Lung microvascular endothelial cell (primary cell): Measurements from ENCODE around the gene FCN1. TPM values are rescaled to one million over a fixed set of nuclear protein-coding genes. Genes with fewer than 3 reads are reported as not detected.
"Not testable (repeated sequence)": the region's sequence is repeated elsewhere in the genome, so short reads cannot be mapped to it uniquely, and the experiment has no call there.

Experiments
- DNase-seq, 2 donors: peaks; one replicate each; pipeline versions ENCODE4 v3.0.0 to v3.0.0-alpha.2; 2010; ENCODE audit warnings: low read depth in 2 of 2
- total RNA-seq: library from RNA; depleted of rRNA; stranded (reverse); fragments of >200 nt; gene quantifications from 2 replicates; pipeline ENCODE4 v1.2.1, GENCODE V29; 2014

The FCN1 gene
- total RNA-seq, 1 donor from 2014 or later, result not detected

DNA sequence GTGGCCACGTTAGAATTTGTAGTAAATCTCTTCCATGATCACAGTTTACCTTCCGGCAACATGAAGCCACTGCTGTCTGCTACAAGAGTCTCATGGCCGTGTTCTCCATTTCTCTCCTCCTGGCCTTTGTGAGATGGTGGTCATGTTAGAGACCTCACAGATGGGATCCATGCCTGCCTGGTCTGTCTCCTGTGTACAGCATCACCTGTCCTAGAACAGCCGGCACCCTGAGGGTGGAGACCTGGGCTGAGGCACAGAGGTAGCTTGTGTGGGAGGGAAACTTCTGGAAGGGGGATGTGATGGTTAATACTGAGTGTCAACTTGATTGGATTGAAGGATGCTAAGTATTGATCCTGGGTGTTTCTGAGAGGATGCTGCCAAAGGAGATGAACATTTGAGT, 40.2 kb downstream of the FCN1 start:
- DNase-seq, result no peak

DNA sequence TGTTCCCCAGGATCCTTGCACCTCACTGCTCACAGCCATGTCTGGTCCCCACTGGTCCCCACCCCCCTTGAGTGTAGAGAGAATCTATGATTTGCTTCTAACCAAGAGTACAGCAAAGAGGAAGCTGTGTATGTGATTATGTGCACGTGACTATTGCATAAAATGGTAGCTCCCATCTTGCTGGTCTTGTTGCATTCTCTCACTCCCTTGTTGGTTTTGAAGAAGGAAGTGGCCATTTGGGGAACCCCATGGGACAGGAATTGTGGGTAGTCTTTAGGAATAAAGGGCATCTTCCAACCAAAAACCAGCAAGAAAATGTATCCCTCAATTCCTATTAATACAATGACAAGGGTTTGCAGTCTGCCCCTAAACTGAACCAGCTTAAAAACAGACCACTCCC, 42.3 kb downstream of the FCN1 start:
- no peak for DNase-seq

DNA sequence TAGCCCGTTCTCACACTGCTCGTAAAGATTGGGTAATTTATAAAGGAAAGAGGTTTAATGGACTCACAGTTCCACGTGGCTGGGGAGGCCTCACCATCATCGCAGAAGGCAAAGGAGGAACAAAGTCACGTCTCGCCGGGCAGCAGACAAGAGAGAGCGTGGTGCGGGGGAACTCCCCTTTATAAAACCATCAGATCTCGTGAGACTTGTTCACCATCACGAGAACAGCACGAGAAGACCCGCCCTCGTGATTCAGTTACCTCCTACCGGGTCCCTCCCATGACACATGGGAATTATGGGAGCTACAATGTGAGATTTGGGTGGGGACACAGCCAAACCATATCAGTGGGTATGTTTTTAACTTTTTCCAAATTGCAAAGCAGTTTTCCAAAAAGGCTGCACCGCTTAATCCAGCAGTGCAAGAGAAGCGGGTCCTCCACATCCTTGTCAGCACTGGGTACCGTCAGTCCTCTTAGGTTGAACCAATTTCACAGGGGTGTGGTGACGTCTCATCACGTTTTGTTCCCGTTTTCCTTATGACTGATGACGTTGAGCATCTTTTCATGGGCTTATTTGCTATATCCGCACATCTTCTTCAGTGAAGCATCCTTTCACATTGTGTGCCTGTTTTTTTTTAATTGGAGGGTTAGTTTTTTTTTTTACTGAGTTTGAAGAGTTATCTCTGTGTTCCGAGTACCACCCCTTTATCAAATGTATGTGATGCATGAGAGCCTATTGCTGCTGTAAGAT, 45.1 kb downstream of the FCN1 start:
- DNase-seq, result no peak

DNA sequence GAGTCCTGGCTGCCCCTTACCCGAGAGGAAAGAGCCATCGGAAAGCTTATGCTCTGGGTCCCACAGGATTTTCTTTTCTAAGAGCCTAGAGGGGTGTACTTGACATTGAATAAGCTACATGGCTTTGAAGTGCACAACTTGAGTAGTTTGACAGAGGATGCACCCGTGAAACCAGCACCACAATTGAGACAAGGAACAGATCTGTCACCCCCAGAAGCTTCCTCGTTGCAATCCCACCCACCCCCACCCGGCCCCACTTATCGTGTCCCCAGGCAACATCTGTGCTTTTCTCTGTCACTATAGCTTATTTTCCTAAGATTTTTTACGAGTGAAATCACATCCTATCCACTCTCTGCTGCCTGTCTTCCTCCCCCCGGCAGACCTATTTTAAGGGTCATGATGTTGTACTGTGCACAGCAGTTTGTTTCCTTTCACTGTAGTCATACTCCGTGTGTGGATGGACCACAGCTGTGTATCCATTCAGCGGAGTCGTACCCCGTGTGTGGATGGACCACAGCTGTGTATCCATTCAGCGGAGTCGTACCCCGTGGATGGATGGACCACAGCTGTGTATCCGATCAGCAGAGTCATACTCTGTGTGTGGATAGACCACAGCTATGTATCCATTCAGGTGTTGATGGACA, 45.9 kb downstream of the FCN1 start:
- no peak for DNase-seq

DNA sequence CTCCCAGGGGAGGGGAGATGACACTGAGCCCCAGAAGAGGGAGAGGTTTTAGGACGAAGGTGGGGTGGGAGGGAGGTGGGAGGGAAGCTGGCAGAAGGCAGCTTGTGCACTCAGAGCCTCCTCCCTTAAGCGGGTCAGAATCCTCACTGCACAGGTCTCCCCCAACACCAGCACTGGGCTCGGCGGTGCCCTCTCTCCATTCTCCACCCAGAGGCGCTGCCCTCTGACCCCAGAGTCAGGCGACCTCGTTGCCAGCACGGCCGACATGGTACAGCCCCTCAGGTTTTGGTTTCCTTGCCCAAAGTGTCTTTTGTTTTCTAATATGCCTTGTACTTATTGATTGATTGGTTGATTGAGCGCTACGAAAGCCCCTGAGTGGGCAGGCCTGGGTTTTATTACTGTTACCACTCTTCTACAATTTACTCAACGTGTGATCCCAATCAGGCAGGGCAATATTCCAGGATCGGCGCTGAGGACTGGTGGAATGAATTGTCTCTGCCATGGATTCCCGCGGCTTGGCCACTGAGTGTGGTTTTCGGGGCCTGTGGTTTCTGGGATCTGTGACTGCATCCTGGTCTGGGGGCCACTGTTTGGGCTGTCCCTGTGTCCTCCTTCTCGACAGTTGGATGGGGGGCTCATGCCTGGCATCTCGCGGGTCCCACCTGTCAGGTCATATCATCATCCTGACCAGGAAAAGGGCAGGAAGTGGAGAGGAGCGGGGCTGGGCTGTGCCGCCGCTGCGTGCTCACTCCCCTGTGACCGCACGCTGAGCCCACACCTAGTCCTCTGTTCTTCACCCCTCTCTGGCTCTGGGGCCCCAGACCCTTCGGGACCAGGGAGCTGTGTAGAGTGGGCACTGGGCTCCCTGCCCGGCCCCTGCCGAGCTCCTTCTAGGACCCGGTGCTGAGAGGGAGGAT, 46.7 kb downstream of the FCN1 start:
- no peak for DNase-seq

DNA sequence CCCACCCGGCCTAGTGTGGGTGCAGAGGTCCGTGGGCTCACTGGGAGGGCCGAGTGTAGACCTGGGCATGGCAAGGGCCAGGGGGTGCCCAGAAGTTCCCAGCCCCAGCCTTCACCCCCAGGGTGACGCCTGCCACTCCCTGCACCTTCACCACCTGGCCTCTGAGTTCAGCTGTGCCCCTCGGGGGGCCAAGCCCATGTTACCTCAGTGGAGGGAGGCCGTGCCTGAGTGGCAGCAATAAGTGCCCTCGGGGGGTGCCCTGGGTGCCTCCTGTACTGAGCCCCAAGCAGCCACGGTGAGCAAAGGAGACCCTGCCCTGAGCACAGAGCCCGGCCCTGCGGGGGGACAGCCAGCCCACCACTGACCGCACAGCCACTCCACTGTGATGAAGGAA, 47.4 kb downstream of the FCN1 start:
- no peak for DNase-seq

DNA sequence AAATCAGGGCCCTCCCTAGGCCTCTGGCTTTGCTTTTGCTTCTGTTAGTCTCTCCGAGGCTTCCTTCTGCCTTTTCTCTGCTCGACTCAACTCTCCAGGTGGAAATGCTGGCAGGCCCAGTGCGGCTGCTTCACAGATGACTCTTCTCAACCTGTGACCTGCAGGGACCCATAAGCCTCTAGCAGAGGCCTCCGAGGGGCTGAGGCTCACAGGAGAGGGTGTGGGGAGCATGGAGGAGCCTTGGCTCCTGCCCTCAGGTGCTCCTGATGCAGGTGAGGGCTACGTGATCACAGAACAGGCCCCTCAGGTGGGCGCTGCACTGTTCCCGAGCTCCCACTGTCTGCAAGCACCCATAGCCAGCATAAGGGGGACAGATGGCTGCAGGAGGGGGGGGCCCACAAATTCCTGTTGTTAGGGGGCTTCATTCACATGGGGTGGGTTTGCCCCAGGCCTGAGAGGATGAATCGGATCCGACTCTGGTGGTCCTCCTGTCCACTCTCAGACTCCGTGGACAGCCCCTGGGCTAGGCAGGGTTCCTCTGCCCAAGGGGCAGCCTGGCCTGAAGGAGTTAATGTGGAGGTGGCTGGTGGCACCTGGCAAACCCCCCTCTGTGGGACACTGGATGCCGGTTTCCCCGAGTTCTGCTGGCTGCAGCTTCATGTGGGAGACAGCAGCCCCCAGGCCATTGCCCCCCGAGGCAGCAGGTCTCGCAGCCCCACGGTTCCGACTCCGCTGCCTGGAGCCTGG, 48.0 kb downstream of the FCN1 start:
- no peak for DNase-seq

DNA sequence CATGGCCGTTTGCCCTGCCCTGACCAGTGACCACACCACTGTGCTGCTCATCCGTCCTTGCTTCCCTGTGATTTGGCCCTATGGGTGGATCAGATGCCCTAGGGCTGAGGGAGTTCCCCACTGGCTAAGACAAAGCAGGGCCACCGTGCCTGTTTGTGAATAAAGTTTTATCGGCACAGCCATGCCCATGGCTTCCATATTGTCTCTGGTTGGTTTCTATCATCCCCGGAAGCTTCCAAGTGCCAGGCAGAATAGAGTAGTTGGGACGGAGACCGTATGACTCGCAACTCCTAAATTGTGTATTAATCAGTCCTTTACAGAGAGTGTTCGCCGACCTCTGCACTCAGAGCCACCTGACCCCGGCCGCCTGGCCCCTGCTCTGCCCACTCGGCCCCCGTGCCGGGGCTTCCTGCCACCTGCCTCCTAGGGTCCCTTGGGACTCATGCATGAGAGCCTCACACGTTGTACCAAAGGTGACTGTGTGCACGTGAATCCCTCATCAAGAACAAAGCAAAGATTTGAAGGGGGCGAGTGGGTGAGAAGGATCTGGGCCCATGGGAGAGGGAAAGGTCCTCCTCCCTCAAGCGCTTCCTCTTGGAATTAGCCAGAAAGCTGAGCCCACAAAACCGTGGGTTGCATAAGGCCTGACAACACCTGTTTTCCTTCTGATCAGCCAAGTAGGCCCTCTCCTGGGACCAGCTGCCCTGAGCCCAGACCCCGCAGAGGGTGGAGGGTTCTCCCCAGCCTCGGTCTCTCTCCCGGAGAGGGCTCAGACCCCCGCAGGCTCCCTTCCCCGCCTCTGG, 48.8 kb downstream of the FCN1 start:
- no peak for DNase-seq

DNA sequence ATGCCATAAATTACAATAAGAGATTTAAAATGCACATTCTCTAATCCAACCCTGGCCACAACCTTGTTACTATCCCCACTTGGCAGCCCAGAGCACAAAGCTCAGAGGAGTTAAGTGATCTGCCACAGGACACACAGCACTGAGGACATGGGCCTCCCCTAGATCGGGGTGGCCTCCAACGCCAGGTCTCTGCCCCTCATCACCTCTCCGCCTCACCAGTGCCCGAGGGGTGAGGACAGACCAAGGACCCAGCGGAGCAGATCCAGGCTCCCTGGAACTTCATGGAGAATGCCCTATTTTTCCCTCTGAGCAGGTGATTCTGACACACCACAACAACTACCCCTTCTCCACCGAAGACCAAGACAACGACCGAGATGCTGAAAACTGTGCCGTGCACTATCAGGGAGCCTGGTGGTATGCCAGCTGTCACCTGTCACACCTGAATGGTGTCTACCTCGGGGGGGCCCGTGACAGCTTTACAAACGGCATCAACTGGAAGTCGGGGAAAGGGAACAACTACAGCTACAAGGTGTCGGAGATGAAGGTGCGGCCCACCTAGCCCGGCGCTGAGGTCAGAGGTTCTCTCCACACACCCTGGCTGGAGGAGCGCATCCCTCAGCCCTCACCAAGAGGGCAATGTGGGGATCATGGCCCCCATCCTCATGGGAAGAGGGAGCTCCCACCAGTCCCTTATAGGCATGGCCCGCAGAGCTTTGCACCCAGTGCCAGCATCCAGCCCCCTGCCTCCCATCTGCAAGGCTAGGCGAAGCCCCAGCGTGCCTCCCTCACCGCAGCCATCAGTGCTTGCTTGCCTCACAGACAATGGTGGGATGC, 49.6 kb downstream of the FCN1 start:
- no peak for DNase-seq

DNA sequence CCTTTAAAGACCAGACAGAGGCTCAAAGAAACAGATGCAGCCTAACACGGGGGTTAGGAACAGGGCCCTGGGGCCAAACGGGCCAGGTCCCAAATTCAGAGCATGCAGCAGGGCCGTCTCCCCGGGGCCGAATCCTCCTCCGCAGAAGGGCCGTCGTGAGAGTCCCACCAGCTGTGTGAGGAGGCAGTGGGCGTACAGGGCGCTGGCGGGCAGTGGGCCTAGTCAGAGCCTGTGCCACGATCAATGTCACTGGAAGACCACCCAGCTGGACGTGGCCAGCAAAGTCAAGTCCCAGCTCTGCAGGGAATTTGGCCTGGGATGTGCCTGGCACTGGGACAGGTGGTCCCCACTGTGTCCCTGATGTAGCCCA, 52.9 kb downstream of the FCN1 start:
- no peak for DNase-seq

DNA sequence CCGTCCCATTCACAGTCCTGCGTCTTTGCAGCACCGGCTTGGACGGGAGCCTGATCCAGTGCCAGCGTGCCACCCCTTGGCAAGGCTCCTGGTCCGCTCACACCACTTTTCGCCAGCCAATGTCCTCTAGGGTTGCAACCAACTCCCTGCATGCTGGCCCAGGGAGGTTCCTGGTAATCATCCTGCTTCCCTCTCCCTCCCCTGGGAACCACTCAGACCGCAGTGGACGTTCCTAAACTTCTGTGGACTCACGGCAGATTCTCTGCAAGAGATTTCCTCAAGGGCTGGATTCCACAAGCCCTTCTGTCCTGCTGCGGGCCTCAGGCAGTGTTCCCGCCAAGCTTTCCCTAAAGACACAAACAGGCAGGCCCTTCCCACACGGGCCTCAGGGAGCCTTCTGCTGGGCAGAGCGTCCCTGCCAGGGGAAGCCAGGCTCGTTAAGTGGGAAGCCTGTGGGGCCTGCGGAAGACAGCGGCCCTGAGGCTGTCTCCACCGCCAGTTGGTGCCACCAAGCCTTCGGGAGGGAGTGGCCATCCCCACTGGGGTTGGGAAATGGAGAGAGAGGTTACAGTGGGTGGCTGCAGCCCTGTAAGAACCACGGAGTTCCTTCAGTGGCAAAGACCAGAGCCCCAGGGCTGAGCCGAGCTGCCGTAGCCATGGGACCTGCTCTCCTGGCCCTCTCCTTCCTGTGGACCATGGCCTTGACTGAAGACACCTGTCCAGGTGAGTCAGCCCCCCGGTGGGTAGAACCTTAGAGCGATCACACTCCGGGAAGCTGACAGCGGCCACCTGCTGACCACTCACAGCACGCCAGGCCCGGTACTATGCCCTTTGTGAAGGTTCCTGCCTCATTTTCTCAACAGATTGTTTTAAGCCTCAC, 53.5 kb downstream of the FCN1 start:
- no peak for DNase-seq

DNA sequence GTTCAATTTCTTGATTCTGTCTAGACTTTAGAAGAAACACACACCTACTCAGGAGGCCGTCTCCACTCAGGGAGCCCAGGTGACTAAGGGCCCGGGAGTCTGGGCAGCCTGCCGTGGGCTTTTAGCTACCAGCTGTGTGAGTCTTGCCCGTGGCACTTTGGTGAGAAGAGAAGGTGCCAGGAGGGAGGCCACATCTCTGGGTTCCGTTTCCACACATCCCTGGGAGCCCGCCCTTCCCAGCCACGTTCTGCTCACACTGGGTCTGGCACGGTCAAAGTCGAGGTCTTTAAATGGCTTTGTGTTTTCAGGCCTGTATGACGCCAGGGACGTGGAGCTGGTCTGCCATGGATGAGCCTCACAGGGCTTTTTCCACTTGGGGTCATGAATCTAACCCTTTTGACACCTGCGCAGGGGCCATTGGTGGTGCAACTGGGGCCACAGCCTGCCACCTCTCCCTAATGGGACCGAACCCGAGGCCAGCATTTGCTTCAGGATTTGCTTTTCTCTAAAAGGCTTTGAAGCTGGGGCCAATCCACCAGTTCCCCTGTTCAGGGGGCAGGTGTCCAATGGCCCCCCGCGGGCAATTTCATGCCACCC, 54.3 kb downstream of the FCN1 start:
- DNase-seq, result no peak

DNA sequence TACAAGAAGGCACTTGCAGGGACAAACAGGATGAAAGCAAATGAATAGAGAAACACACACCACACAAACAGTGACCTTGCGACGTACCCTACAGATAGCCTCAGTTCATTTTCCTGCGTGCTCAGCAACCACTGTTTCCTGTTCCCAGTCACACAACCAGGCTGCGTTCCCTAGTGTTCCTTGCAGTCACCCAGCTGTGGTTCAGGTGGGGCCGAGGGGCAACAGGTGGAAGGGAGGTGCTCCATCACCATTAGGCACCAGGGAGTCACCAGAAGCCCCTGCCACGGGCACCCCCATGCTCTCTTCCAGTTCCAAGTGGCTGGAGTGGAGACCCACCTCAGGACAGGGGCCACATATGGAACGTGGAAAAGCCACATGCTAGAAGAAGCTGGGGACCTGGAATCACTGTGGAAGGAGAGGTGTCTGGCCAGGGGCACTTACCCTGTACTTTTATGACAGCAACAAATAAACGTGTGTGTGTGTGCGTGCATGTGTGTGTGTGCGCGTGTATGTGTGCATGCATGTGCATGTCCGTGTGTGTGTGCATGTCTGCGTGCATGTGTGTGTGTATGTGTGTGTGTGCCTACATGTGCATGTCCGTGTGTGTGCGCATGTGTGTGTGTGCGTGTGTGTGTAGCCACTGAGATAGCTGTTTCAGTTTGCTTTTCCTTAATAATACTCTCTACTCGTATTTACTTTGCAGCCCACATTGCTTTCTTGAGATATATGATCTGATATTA, 55.9 kb downstream of the FCN1 start:
- no peak for DNase-seq

DNA sequence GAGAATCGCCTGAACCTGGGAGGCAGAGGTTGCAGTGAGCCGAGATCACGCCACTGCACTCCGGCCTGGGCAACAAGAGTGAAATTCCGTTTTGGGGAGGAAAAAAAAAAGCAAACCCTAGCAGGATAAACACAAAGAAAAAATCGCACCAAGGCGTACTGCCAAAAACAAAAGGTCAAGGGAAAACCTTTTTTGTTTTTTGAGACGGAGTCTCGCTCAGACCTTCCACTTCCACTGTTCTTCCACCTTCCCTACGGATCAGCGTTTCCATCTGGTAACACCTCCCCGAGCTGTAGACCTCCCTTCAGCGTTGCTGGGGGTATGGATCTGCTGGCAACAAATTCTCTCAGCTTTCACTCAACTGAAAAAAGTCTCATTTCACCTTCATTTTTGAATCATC, 57.2 kb downstream of the FCN1 start:
- no peak for DNase-seq

DNA sequence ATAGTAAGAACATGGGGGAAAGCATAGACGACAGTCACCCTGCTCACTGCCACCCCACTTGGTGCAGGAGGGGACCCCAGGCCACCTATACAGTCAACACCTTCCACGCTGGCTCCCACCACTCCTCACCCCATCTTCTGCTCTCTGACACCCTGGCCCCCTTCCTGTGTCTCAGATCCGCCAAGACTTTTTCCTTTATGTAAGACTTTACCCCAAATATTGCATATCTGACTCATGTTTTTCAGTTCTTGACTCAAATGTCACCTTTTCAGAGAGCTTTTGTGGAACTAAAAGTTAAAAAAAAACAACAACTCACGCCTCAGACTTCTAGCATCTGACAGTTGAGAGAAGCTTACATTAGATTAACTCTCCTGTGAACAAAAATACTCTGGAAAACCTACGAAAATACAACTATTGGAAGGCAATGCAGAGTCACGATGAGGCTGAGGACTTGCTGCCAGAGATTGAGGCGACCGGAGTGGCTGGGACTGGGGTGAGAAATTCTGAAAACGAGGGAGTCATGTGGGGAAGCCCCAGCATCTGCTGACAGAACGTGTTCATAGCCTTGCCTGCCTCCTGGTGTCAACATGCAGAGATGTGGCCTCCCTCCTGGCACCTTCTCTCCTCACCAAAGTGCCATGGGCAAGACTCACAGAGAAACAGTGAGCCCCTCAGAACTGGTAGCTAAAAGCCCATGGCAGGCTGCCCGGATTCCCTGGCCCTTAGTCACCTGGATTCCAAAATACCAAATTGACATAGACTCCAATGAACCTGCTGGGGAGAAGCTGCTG, 59.5 kb downstream of the FCN1 start:
- no peak for DNase-seq

DNA sequence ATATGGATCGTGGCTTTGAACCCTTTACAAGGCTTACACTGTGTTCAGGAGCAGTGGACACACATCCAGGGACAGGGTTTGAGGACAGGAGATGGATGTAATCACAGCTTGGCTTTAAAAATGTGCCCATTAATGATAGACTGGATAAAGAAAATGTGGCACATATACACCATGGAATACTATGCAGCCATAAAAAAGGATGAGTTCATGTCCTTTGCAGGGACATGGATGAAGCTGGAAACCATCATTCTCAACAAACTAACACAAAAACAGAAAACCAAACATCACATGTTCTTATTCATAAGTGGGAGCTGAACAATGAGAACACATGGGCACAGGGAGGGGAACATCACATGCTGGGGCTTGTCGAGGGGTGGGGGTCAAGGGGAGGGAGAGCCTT, 60.3 kb downstream of the FCN1 start:
- not testable (repeated sequence) for DNase-seq

DNA sequence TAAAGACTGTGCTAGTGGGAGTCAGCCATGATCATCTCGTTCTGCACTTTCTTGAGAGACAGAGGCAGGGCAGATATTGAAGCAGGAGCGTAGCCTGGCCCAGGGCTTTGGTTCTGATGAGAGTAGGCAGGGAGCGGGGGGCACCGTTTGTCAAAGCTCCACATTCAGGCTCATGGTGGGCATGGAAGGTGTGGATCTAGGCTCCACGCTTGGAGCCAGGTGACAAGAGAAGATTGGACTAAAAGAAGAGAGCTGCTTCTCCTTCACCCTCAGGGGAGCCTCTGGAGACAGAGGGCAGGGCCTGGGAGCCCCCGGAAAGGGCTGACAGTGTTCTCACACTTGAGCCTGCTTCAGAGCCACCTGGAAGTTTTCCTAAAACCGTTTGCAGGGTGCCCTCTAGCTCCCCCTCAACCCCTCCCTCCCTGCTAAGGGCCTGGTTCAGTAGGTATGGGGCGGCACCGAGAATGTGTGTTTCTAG, 61.8 kb downstream of the FCN1 start:
- DNase-seq, result no peak
